DOHH2 (cell line): Measurements from ENCODE around the gene ANO6.

Experiments
- EZH2phosphoT487 ChIP-seq: fragments of 200-600 bp; sonication (generic); IDR thresholded peaks from 2 replicates; pipeline ENCODE4 v1.6.1; 2017; ENCODE audit warnings: borderline replicate concordance, mild to moderate bottlenecking, antibody characterized with exemption, low read length, moderate library complexity, mixed read lengths
- TF ChIP-seq, protein P1 (sequence below): fragments of 200-600 bp; sonication (generic); IDR thresholded peaks from one replicate; pipeline ENCODE4 v1.5.1; 2014; ENCODE audit warnings: antibody characterized with exemption, mild to moderate bottlenecking, low read depth, low read length; ENCODE audit not compliant: poor library complexity, severe bottlenecking

DNA sequence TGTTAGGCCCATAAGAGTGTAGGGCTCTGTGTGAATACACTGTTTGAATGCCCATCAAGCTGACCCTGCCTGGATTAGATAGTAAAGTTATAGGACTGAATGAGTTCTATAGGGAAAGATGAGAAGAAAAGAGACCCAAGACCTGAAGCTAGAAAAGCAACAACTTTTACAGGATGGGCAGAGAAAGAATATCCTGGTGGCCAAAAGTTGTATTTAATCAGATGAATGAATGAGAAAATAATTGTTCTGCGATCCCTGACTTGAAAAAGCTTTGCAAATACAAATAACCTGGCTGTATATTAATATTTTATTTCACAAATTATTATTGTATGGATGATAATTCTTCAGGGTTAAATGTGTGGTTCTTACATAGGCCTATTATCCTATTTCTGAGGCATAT is 2.8 kb upstream of the ANO6 start:
- TF ChIP-seq, protein P1, sequence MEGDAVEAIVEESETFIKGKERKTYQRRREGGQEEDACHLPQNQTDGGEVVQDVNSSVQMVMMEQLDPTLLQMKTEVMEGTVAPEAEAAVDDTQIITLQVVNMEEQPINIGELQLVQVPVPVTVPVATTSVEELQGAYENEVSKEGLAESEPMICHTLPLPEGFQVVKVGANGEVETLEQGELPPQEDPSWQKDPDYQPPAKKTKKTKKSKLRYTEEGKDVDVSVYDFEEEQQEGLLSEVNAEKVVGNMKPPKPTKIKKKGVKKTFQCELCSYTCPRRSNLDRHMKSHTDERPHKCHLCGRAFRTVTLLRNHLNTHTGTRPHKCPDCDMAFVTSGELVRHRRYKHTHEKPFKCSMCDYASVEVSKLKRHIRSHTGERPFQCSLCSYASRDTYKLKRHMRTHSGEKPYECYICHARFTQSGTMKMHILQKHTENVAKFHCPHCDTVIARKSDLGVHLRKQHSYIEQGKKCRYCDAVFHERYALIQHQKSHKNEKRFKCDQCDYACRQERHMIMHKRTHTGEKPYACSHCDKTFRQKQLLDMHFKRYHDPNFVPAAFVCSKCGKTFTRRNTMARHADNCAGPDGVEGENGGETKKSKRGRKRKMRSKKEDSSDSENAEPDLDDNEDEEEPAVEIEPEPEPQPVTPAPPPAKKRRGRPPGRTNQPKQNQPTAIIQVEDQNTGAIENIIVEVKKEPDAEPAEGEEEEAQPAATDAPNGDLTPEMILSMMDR = no peak
- no peak for TF ChIP-seq EZH2phosphoT487
